ENCODE data around the gene ERC2.

Gene ERC2

DNA sequence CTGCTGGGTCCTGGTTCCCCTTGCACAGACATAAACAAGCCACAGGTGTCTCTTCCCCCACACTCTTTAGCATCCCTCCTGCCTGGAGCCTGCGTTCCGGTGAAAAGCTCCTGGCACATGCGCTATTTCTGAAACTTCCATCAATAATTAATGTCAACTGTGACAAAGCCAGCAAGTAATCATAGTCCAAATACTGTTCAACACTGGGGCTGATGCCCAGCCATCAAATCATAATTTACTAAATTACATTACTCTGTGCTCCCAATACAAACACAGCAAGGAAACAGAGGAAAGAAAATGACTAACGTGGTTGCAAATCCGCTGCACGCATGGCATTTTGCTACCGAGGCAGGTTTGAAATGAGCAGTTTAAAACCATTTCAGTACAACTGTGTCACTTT lies 294.7 kb downstream of the ERC2 start:
- no peak for DNase-seq

- DNase-seq: no peak
Observed at GRCh38 chr3:56164436-56164835, 303.8 kb downstream of the ERC2 start.

GRCh38 chr3:56157693-56158362 lies 310.4 kb downstream of the ERC2 start:
- no peak for DNase-seq

GRCh38 chr3:56154297-56154696 lies 314.0 kb downstream of the ERC2 start:
- no peak for DNase-seq

GRCh38 chr3:56147354-56147753 lies 320.9 kb downstream of the ERC2 start:
- no peak for DNase-seq

- no peak for DNase-seq
Observed at GRCh38 chr3:56145410-56145809, 322.9 kb downstream of the ERC2 start.

DNA sequence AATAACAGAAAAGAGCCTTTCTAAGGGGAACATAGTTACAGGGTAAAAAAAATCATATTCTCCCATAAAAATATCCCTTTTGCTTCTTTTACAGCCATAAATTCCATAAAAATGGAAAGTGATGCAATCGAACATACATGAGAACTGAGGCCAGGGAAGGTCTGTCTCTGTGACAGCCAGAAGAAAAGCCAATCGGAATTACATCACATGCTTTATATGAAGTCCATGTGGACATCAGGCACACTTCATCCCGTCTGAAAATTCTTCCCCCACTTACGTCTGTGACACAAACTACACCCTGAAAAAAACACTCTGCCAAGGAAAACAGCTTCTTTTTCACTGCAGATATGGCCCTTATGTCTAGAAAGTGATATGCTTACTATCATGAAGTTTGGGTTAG lies 323.5 kb downstream of the ERC2 start:
- no peak for DNase-seq

- no peak for DNase-seq
Observed at GRCh38 chr3:56137415-56137814, 330.9 kb downstream of the ERC2 start.

- DNase-seq: no peak
Observed at GRCh38 chr3:56136514-56136913, 331.8 kb downstream of the ERC2 start.

GRCh38 chr3:56135941-56136340 lies 332.3 kb downstream of the ERC2 start:
- no peak for DNase-seq

GRCh38 chr3:56133423-56133822 lies 334.8 kb downstream of the ERC2 start:
- DNase-seq: no peak

- no peak for DNase-seq
Observed at GRCh38 chr3:56132762-56133161, 335.5 kb downstream of the ERC2 start.

- DNase-seq: no peak
Observed at GRCh38 chr3:56131974-56132590, 336.2 kb downstream of the ERC2 start.

- DNase-seq: no peak
Observed at GRCh38 chr3:56130036-56130435, 338.2 kb downstream of the ERC2 start.

- no peak for DNase-seq
Observed at GRCh38 chr3:56126632-56127031, 341.6 kb downstream of the ERC2 start.

GRCh38 chr3:56125358-56126005 lies 342.8 kb downstream of the ERC2 start:
- DNase-seq: no peak

DNA sequence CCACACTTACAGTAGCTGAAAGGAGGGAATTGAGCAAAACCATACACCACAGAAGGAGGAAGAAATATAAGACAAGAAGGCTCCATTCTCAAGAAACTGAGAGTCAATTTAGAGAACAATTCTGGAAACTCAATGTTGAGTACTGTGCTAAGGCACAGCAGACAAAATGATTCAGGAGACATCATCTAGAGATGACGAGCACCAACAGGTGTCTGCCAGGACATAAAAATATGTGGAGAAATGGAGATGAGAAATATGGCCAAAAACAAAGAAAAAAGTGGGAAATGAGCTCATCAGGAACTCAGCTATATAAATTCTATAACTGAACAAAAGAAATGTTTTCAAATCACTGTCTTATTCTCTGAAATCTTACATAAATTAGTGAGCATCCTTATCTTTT lies 343.7 kb downstream of the ERC2 start:
- no peak for DNase-seq

DNA sequence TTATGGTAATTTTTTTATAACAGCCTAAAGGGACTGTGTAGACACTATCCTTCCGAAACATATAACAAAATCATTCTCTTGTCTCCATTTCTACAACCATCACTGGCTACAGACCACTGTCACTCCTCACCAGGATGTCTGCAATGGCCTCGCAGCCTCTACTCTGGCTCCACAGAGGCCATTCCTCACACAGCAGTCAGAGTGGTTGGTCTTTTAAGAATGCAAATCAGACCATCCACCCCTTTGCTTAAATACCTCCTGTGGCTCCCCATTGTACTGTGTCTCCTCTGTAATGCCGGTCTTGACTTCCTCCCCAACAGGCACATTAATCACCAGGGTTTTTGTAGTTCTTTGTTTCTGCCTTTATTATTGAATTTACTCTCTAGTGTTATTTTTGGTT lies 344.8 kb downstream of the ERC2 start:
- DNase-seq: no peak

DNA sequence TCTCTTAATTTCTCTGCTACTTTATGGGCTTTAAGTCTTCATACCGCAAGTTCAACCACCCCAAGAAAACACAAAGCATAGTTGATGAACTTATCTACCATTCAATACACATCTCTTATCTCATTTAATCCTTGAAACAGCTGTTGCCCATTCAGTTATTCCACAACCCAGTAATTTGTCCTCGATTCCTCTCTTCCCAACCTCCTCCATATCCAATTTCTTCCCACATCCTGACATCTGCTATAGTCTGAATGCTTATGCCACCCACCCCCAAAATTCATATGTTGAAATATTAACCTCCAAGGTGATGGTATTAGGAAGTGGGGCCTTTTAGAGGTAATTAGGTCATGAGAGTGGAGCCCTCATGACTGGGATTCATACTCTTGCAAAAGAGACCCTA lies 345.4 kb downstream of the ERC2 start:
- DNase-seq: no peak

DNA sequence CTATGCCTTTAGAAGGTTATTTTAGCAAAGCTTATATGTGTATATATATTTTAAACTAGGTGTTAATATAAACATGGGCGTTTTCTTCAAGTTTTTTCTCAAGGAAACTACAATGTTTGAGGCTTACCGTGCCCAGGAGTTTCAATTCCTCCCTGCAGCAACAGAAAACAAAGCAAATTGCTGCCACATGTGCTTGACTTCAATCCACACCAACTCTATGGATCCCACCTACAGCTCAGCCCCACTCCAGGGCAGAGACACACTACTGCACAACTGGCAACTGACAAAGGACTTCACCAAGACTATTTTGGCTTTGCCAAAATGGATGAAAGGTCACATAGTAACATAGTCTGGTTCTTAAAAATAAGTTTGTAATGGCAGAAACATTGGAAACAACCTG lies 346.6 kb downstream of the ERC2 start:
- DNase-seq: no peak

DNA sequence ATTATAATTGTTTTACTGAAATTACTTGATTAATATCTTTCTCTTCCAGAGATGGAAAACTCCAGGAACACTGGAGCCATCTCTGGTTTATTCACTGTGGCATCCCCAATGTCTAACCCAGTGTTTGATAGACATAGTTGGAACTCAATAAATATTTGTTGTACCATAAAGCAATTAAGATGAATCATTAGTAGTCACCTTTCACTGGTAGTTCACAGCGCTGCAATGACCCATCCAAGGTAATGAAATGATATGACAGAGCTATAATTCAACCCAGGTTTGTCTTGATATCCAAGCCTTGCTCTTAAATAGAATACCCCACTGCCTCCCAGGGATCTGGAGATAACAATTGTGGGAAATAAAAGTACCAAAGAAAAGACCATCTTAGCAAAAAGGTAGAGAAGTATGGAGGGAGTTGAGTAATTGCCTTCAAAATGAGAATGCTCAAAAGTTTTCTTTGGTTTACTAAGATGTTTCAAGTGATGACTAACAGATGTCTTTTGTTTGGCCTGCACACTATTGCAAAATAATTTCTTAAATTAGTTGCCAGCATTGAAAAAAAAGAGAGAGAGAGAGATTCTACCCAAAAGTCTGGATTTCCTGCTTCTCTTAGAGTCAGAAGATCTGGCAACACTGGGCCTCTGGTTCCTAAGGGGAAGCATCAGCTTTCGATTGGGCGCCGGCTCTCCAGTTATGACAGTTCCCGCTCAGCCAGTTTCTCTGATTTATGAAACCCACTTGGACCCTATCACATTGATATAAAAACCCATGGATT lies 348.5 kb downstream of the ERC2 start:
- no peak for DNase-seq

- DNase-seq: no peak
Observed at GRCh38 chr3:56118968-56119367, 349.3 kb downstream of the ERC2 start.

GRCh38 chr3:56115698-56116097 lies 352.6 kb downstream of the ERC2 start:
- DNase-seq: no peak

- DNase-seq: no peak
Observed at GRCh38 chr3:56115199-56115598, 353.1 kb downstream of the ERC2 start.
